Measurements from ENCODE around the gene FOXE1.

DNA sequence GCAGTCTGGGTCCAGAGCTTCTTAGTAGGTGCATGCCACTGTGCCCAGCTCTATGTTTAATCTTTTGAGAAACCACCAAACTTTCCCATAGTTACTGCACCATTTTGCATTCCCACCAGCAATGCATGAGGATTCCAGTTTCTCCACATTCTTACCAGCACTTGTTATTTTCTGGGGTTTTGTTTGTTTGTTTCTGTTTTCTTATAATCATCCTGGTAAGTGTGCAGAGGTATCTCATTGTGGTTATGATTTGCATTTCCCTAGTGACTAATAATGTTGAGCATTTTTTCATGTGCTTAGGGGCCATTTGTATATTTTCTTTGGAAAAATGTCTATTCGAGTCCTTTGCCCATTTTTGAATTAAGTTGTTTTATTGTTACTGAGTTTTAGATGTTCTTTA is 11.4 kb downstream of the FOXE1 start:
- TF ChIP-seq, protein P1, sequence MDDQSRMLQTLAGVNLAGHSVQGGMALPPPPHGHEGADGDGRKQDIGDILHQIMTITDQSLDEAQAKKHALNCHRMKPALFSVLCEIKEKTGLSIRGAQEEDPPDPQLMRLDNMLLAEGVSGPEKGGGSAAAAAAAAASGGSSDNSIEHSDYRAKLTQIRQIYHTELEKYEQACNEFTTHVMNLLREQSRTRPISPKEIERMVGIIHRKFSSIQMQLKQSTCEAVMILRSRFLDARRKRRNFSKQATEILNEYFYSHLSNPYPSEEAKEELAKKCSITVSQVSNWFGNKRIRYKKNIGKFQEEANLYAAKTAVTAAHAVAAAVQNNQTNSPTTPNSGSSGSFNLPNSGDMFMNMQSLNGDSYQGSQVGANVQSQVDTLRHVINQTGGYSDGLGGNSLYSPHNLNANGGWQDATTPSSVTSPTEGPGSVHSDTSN (CRISPR knock-in tag; IDR thresholded peaks at IDR 0.05): no peak
- no peak for TF ChIP-seq SCRT1 (tag by site-specific recombination; IDR thresholded peaks at IDR 0.05; ENCODE audit: borderline replicate concordance)
- no peak for TF ChIP-seq CTCF (tag by site-specific recombination; IDR thresholded peaks at IDR 0.05)
- TF ChIP-seq ZNF707 (tag by site-specific recombination; IDR thresholded peaks at IDR 0.05): no peak
- no peak for TF ChIP-seq ZNF624 (tag by site-specific recombination; IDR thresholded peaks at IDR 0.05)
- TF ChIP-seq ZNF362 (tag by site-specific recombination; IDR thresholded peaks at IDR 0.05): no peak
- no peak for TF ChIP-seq YY1 (tag by site-specific recombination; IDR thresholded peaks at IDR 0.05)
- no peak for TF ChIP-seq MYNN (tag by site-specific recombination; IDR thresholded peaks at IDR 0.05; ENCODE audit: borderline replicate concordance)

Data from HEK293 (cell line).